COR-L47 (cell line): ENCODE data around the gene VPS37B.

ENCODE experiments used
- DNase-seq: peaks from one replicate; lab custom pipeline; 2025; lab: John Stamatoyannopoulos, UW

VPS37B gene

GRCh38 chr12:122852336-122853275 is 43.3 kb downstream of the VPS37B start:
- DNase-seq: no peak

- DNase-seq: no peak
Observed at GRCh38 chr12:122851820-122852219, 44.1 kb downstream of the VPS37B start.

- no peak for DNase-seq
Observed at GRCh38 chr12:122850695-122851350, 45.1 kb downstream of the VPS37B start.

- no peak for DNase-seq
Observed at GRCh38 chr12:122850048-122850445, 45.9 kb downstream of the VPS37B start.

- no peak for DNase-seq
Observed at GRCh38 chr12:122849352-122850047, 46.4 kb downstream of the VPS37B start.

- DNase-seq: no peak
Observed at GRCh38 chr12:122848471-122849351, 47.2 kb downstream of the VPS37B start.

GRCh38 chr12:122847921-122848421 is 48.0 kb downstream of the VPS37B start:
- DNase-seq: no peak

- no peak for DNase-seq
Observed at GRCh38 chr12:122847516-122847836, 48.4 kb downstream of the VPS37B start.

GRCh38 chr12:122846622-122847515 is 49.1 kb downstream of the VPS37B start:
- no peak for DNase-seq

GRCh38 chr12:122845865-122846621 is 49.9 kb downstream of the VPS37B start:
- DNase-seq: no peak

GRCh38 chr12:122845041-122845864 is 50.7 kb downstream of the VPS37B start:
- DNase-seq: no peak

GRCh38 chr12:122844366-122844971 is 51.5 kb downstream of the VPS37B start:
- DNase-seq: no peak

GRCh38 chr12:122843455-122843854 is 52.5 kb downstream of the VPS37B start:
- DNase-seq: no peak

- DNase-seq: no peak
Observed at GRCh38 chr12:122842505-122843405, 53.2 kb downstream of the VPS37B start.

- DNase-seq: no peak
Observed at GRCh38 chr12:122841544-122842321, 54.2 kb downstream of the VPS37B start.
